Measurements from ENCODE around the gene KDM4F. TPM values are rescaled to one million over a fixed set of nuclear protein-coding genes. Genes with fewer than 3 reads are reported as not detected.

Gene KDM4F
- total RNA-seq, 3 donors from 2014 or later = not detected

DNA sequence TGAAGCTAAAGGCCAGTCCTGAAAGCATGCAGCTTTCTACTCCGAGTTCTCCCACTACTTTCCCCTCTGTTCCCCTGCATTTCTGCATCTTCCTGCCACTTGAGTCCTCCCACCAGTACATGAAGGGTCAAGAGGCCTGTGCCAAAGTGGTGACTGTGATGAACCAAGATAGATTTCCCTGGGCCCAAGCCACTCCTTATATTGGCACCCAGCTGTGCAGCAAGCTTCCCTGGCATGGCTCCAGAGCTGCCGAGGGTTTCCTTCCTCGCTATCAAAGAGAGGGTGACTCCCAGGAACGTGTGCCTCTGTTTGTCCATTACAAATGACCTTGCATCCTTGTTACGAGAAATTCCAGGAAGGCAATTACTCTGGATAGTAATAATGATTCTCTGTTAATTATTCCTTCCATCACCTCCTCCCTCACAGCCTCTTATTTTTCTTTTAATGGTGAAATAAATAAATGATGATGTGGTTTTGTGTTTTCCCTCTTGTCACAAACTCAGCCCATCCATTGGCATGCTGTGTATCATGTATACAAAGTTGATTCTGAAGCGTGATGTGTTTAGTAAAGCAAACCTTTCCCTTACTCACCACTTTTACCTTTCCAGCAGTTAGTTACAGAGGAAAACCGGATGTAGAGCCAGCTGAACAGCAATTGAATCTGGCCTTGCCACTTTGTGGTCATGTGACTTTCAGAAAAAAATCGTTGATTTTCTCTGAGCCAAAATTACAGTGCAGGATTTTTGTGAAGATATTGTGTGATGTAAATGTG is 25.8 kb downstream of the KDM4F start:
- TF ChIP-seq CTCF (IDR thresholded peaks at IDR 0.05) = no peak

DNA sequence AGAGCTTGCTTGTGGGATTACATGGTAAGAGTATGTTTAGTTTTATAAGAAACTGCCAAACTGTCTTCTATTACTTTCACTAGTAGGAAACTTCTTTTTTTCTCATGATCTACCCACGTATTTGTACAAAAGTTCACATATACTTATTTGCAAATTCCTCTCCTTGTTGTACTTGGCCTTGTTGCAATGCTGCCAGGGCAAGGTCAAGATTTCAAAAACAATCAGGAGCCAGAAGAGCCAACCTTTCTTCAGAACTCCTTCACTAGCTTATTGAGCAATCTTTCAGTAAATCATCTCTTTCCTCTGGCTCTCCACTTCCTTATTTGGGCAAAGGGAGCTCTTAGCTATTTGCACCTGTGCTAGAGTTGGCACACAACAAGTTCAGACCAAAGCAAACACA is 27.2 kb downstream of the KDM4F start:
- intact Hi-C loops (cut with DNase I, micrococcal nuclease) = no loop called here
- DNase-seq (no peak), ATAC-seq (peak; percentile 78)

More for the DNA sequence above, 25.8 kb downstream of the KDM4F start:
- H3K4me3 ChIP-seq = no peak overlapping the region
- DNase-seq (peak; percentile 83 to 85 (median 83)), ATAC-seq (peak; percentile 90)
- no peaks in the 10 kb centered on the region for H3K9me3 ChIP-seq
- intact Hi-C loops (cut with DNase I, micrococcal nuclease) = no loop called here
- peaks cover 10% of the 10 kb centered on the region for H3K4me1 ChIP-seq (ENCODE audit: low read depth)
- no peaks in the 10 kb centered on the region for H3K36me3 ChIP-seq (ENCODE audit: low read depth)

DNA sequence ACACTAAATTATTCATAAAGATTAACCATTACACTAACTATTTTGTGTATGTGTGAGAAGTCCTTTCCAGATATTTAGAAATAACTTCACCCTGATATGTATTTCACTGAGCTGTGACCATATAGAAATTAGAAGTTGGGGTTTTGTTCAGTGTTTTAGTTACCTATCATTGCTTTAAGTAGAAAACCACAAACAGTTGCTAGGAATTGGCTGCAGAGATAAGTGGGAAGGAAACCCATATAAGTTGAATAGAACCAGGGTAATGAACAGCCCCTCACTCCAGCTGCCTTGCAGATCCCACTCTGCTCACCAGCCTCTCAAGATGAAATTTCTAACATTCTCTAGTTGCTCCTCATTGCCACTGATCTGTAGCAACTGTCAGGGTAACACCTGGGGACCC is 27.8 kb downstream of the KDM4F start:
- H3K4me1 ChIP-seq (ENCODE audit: low read depth) = peaks cover 10% of the 10 kb centered on the region
- ATAC-seq (no peak), DNase-seq (no peak)
- intact Hi-C loops (cut with DNase I, micrococcal nuclease) = no loop called here
- no peak overlapping the region for H3K4me3 ChIP-seq
- H3K9me3 ChIP-seq = no peaks in the 10 kb centered on the region
- TF ChIP-seq CTCF (IDR thresholded peaks at IDR 0.05) = no peak
- H3K36me3 ChIP-seq (ENCODE audit: low read depth) = no peaks in the 10 kb centered on the region

More for the DNA sequence above, 27.2 kb downstream of the KDM4F start:
- TF ChIP-seq CTCF (IDR thresholded peaks at IDR 0.05) = no peak
- Histone ChIP-seq H3K4me3 (no peak overlapping the region), H3K9me3 (no peaks in the 10 kb centered on the region), H3K36me3 (ENCODE audit: low read depth) (no peaks in the 10 kb centered on the region), H3K4me1 (ENCODE audit: low read depth) (peaks cover 10% of the 10 kb centered on the region)

DNA sequence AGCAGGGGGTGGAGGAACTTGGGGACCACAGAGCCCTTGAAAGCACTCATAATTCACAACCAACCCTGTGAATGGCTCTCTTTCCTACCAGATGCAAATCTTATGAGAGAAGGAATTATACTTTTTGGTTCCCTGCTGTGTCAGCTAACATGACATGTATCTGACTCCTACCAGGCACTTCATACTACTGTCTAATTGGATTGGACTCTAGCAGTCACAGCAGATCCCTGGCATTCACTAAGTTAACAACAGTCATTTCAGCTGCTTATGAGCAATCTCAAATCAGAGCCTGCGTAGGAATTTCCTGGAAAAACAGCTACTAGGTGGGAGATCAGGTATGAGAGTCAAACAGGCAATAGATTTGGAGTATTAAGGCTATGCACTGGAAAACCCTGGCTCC is 29.3 kb downstream of the KDM4F start:
- ATAC-seq (no peak), DNase-seq (no peak)
- no peak for TF ChIP-seq CTCF (IDR thresholded peaks at IDR 0.05)
- H3K4me1 ChIP-seq (ENCODE audit: low read depth) = peaks cover 10% of the 10 kb centered on the region
- no peak overlapping the region for H3K4me3 ChIP-seq
- intact Hi-C loops (cut with DNase I, micrococcal nuclease) = no loop called here
- no peaks in the 10 kb centered on the region for H3K36me3 ChIP-seq (ENCODE audit: low read depth)
- no peaks in the 10 kb centered on the region for H3K9me3 ChIP-seq

DNA sequence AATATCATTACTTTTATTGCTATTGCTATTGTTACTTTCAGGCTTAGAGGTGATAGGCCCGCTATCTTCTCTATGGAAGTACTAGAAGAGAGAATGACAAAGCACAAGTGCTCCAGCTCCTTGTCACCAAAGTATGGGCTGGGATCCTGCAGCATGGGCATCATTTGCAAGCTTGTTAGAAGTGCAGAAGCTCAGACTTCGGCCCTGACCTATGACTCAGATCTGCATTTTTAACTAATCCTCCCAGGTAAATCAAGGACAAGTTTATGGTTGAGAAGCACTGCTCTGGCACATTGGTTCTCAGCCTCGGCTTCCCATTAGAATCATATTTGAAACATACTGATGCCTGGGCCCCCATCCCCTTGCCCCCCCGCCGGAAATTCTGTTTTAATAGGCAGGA is 31.8 kb downstream of the KDM4F start:
- no peak for TF ChIP-seq CTCF (IDR thresholded peaks at IDR 0.05)

More for the DNA sequence above, 31.8 kb downstream of the KDM4F start:
- Histone ChIP-seq H3K4me1 (ENCODE audit: low read depth) (peaks cover 4% of the 10 kb centered on the region), H3K4me3 (no peak overlapping the region), H3K36me3 (ENCODE audit: low read depth) (no peaks in the 10 kb centered on the region), H3K9me3 (no peaks in the 10 kb centered on the region)
- no peak for ATAC-seq
- DNase-seq = no peak
- intact Hi-C loops (cut with DNase I, micrococcal nuclease) = no loop called here

Data from mucosa of descending colon (tissue), 3 donors.